ENCODE data around the gene WWOX. TPM values are rescaled to one million over a fixed set of nuclear protein-coding genes. Genes with fewer than 3 reads are reported as not detected.

Gene WWOX
- total and polyA plus RNA-seq, 2 of the 13 experiments (the other 11 are each of a cell fraction or from before 2014, with no cell fraction given) = 9.1 to 37.4 TPM

DNA sequence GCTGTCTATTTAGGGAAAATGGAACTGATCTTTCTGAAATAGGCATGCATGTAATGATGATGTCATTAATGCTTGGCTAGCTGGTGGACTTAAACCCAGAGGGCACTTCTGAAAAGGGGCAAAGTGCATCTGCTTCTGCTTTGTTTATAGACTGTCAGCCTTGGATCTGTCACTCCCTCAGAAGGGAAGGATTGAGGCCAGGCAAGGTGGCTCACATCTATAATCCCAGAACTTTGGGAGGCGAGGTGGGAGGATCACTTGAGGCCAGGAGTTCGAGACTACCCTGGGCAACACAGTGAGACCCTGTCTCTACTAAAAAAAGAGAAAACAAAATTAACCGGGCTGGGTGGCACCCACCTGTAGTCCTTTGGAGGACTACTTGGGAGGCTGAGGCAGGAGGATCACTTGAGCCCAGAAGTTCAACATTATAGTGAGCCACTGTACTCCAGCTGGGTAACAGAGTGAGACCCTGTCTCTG, 185.5 kb downstream of the WWOX start (continued):
- TF ChIP-seq ARID4A (CRISPR knock-in tag; IDR thresholded peaks at IDR 0.05; ENCODE audit: borderline replicate concordance) (no peak; the same call in 1 of the 2 replicates), THRA (CRISPR knock-in tag; IDR thresholded peaks at IDR 0.05; ENCODE audit: borderline replicate concordance) (peak; percentile 78; the same call in 1 of the 2 replicates), MEF2D (CRISPR knock-in tag; IDR thresholded peaks at IDR 0.05) (0 out of 2 replicates have a peak, but pooled peaks have one; percentile 62), RFXAP (CRISPR knock-in tag; IDR thresholded peaks at IDR 0.05; ENCODE audit: borderline replicate concordance) (0 out of 2 replicates have a peak, but pooled peaks have one; percentile 52), ZMYM2 (CRISPR knock-in tag; IDR thresholded peaks at IDR 0.05) (peak; percentile 99), ZSCAN29 (CRISPR knock-in tag; conservative IDR thresholded peaks at IDR 0.05) (0 out of 2 replicates have a peak, but pooled peaks have one; percentile 34), NR2C2 (CRISPR knock-in tag; IDR thresholded peaks at IDR 0.05; ENCODE audit: borderline replicate concordance) (peak; percentile 59; the same call in 1 of the 2 replicates), ZNF282 (IDR thresholded peaks at IDR 0.05; ENCODE audit: partially characterized antibody) (no peak), RXRA (CRISPR knock-in tag; IDR thresholded peaks at IDR 0.05) (peak; percentile 50; the same call in 1 of the 2 replicates), ETV6 (CRISPR knock-in tag; conservative IDR thresholded peaks at IDR 0.05) (0 out of 2 replicates have a peak, but pooled peaks have one; percentile 19), ATF7 (IDR thresholded peaks at IDR 0.05) (peak; percentile 99), ATF7 (CRISPR knock-in tag; IDR thresholded peaks at IDR 0.05) (peak; percentile 96), HNF4G (IDR thresholded peaks at IDR 0.05; ENCODE audit: borderline replicate concordance, low read depth, low read length) (peak; percentile 95), HNF4G (CRISPR knock-in tag; IDR thresholded peaks at IDR 0.05; ENCODE audit: borderline replicate concordance, low read depth) (peak; percentile 93; the same call in 1 of the 2 replicates), ZFP82 (CRISPR knock-in tag; IDR thresholded peaks at IDR 0.05; ENCODE audit: borderline replicate concordance) (no peak), FOXJ3 (CRISPR knock-in tag; IDR thresholded peaks at IDR 0.05; ENCODE audit: borderline replicate concordance) (peak; percentile 87), CCAR2 (optimal IDR thresholded peaks at IDR 0.05; ENCODE audit: low read depth, low read length) (no peak)
- TF ChIP-seq, protein P1, sequence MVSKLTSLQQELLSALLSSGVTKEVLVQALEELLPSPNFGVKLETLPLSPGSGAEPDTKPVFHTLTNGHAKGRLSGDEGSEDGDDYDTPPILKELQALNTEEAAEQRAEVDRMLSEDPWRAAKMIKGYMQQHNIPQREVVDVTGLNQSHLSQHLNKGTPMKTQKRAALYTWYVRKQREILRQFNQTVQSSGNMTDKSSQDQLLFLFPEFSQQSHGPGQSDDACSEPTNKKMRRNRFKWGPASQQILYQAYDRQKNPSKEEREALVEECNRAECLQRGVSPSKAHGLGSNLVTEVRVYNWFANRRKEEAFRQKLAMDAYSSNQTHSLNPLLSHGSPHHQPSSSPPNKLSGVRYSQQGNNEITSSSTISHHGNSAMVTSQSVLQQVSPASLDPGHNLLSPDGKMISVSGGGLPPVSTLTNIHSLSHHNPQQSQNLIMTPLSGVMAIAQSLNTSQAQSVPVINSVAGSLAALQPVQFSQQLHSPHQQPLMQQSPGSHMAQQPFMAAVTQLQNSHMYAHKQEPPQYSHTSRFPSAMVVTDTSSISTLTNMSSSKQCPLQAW (CRISPR knock-in tag; IDR thresholded peaks at IDR 0.05) = 0 out of 2 replicates have a peak, but pooled peaks have one; percentile 18
- TF ChIP-seq, protein P2, sequence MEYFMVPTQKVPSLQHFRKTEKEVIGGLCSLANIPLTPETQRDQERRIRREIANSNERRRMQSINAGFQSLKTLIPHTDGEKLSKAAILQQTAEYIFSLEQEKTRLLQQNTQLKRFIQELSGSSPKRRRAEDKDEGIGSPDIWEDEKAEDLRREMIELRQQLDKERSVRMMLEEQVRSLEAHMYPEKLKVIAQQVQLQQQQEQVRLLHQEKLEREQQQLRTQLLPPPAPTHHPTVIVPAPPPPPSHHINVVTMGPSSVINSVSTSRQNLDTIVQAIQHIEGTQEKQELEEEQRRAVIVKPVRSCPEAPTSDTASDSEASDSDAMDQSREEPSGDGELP (IDR thresholded peaks at IDR 0.05; ENCODE audit: borderline replicate concordance, low read depth) = 0 out of 2 replicates have a peak, but pooled peaks have one; percentile 31
- TF ChIP-seq, protein P3, sequence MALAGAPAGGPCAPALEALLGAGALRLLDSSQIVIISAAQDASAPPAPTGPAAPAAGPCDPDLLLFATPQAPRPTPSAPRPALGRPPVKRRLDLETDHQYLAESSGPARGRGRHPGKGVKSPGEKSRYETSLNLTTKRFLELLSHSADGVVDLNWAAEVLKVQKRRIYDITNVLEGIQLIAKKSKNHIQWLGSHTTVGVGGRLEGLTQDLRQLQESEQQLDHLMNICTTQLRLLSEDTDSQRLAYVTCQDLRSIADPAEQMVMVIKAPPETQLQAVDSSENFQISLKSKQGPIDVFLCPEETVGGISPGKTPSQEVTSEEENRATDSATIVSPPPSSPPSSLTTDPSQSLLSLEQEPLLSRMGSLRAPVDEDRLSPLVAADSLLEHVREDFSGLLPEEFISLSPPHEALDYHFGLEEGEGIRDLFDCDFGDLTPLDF (CRISPR knock-in tag; IDR thresholded peaks at IDR 0.05) = 0 out of 2 replicates have a peak, but pooled peaks have one; percentile 44
